RCC 7860 (cell line): Measurements from ENCODE around the gene ITGA3.

ENCODE experiments used
- DNase-seq: peaks from one replicate; pipeline ENCODE4 v3.0.0-alpha.2; 2015; ENCODE audit warnings: low spot score
- FAIRE-seq: peaks from 2 replicates; lab custom pipeline; 2012; peaks lifted over from hg19 to GRCh38; lab: Jason Lieb, UNC

ITGA3 gene

GRCh38 chr17:50090971-50091917 is 35.3 kb downstream of the ITGA3 start:
- no peak for FAIRE-seq
- no peak for DNase-seq

GRCh38 chr17:50091918-50092285 is 36.0 kb downstream of the ITGA3 start:
- DNase-seq = no peak
- no peak for FAIRE-seq

GRCh38 chr17:50093246-50093645 is 37.3 kb downstream of the ITGA3 start:
- no peak for FAIRE-seq
- no peak for DNase-seq

- FAIRE-seq = no peak
- no peak for DNase-seq
Observed at GRCh38 chr17:50093807-50094206, 37.9 kb downstream of the ITGA3 start.

- DNase-seq = peak; percentile 69
- FAIRE-seq = peak; percentile 66
Observed at GRCh38 chr17:50094243-50094752, 38.4 kb downstream of the ITGA3 start.

GRCh38 chr17:50094753-50095619 is 39.1 kb downstream of the ITGA3 start, which contains the start of gene PDK2:
PDK2 (plus strand) TSS chr17:50095351; CDS start chr17:50095436, 85 bp downstream.
- DNase-seq (peak; percentile 81), FAIRE-seq (peak; percentile 34)

GRCh38 chr17:50095626-50096037 is 39.7 kb downstream of the ITGA3 start:
- DNase-seq = no peak

GRCh38 chr17:50096092-50096491 is 40.2 kb downstream of the ITGA3 start:
- FAIRE-seq (no peak), DNase-seq (no peak)

More at GRCh38 chr17:50095626-50096037, 39.7 kb downstream of the ITGA3 start:
- FAIRE-seq = no peak

GRCh38 chr17:50096758-50097157 is 40.8 kb downstream of the ITGA3 start:
- no peak for FAIRE-seq
- no peak for DNase-seq

GRCh38 chr17:50097455-50097854 is 41.5 kb downstream of the ITGA3 start:
- FAIRE-seq = no peak
- no peak for DNase-seq

- FAIRE-seq (no peak), DNase-seq (no peak)
Observed at GRCh38 chr17:50097926-50098325, 42.0 kb downstream of the ITGA3 start.

GRCh38 chr17:50098583-50098982 is 42.7 kb downstream of the ITGA3 start:
- no peak for DNase-seq
- no peak for FAIRE-seq

- DNase-seq (no peak), FAIRE-seq (no peak)
Observed at GRCh38 chr17:50099003-50099402, 43.1 kb downstream of the ITGA3 start.

GRCh38 chr17:50100480-50100883 is 44.6 kb downstream of the ITGA3 start:
- FAIRE-seq (no peak), DNase-seq (no peak)

- DNase-seq = peak; percentile 65
- no peak for FAIRE-seq
Observed at GRCh38 chr17:50100921-50101345, 45.0 kb downstream of the ITGA3 start.

- no peak for FAIRE-seq
- peak; percentile 22 for DNase-seq
Observed at GRCh38 chr17:50101346-50102163, 45.6 kb downstream of the ITGA3 start.

GRCh38 chr17:50102164-50102991 is 46.5 kb downstream of the ITGA3 start:
- peak; percentile 34 for DNase-seq
- FAIRE-seq = no peak

- DNase-seq (no peak), FAIRE-seq (no peak)
Observed at GRCh38 chr17:50103252-50103651, 47.3 kb downstream of the ITGA3 start.

GRCh38 chr17:50103941-50104340 is 48.0 kb downstream of the ITGA3 start:
- no peak for FAIRE-seq
- DNase-seq = no peak
